Naive thymus-derived CD8-positive, alpha-beta T cell (primary cell): ENCODE measurements around the gene BCL2L2. TPM values are rescaled to one million over a fixed set of nuclear protein-coding genes. Genes with fewer than 3 reads are reported as not detected.

Experiments
- ATAC-seq, 2 donors: fragments of 150-1000 bp; cut with Tn5 transposase in 1 of 2; sonication (Bioruptor Pico), chemical (Tn5 transposase) in 1 of 2; 1 replicate in 1 of 2; 2 replicates in 1 of 2; pipeline ENCODE4 v1.10.0; 2021; ENCODE audit warnings: mild to moderate bottlenecking in 2 of 2, moderate library complexity in 2 of 2
- POLR2A ChIA-PET: fragments of 350-600 bp; sonication (Branson Sonifier 250); formaldehyde crosslinking; loops from one replicate; lab custom pipeline; 2021; ENCODE audit warnings: antibody characterized with exemption; lab: Charles Lee
- DNase-seq, 10 donors: peaks; one replicate each; pipeline versions ENCODE4 v3.0.0 to v3.0.0-alpha.2; 2020 to 2022
- H3K27ac Mint-ChIP-seq, 10 donors: one replicate each; pipeline ENCODE4 v1.8.0; 2020 to 2022; ENCODE audit warnings: mild to moderate bottlenecking in 10 of 10, mixed read lengths in 10 of 10, moderate library complexity in 4 of 10, inconsistent platforms in 1 of 10
- H3K27me3 Mint-ChIP-seq, 5 donors: one replicate each; pipeline ENCODE4 v1.8.0; 2021 to 2022; ENCODE audit warnings: mixed read lengths in 5 of 5
- H3K36me3 Mint-ChIP-seq, 3 donors: one replicate each; pipeline ENCODE4 v1.8.0; 2020 to 2022; ENCODE audit warnings: mixed read lengths in 3 of 3, mild to moderate bottlenecking in 2 of 3, inconsistent platforms in 1 of 3
- H3K4me1 Mint-ChIP-seq, 4 donors: one replicate each; pipeline ENCODE4 v1.8.0; 2021 to 2022; ENCODE audit warnings: mixed read lengths in 4 of 4
- H3K4me3 Mint-ChIP-seq, 10 donors: one replicate each; pipeline ENCODE4 v1.8.0; 2020 to 2022; ENCODE audit warnings: mild to moderate bottlenecking in 10 of 10, mixed read lengths in 10 of 10, moderate library complexity in 6 of 10, inconsistent platforms in 1 of 10
- H3K9me3 Mint-ChIP-seq, 9 donors: one replicate each; pipeline ENCODE4 v1.8.0; 2020 to 2022; ENCODE audit warnings: mixed read lengths in 9 of 9, mild to moderate bottlenecking in 3 of 9, inconsistent platforms in 1 of 9, moderate library complexity in 1 of 9
- polyA plus RNA-seq, 3 donors: library from polyadenylated mRNA; unstranded; fragments of 300-500 nt; fragmentation: Illumina TruSeq; gene quantifications; one replicate each; pipeline ENCODE4 v1.2.3, GENCODE V29; 2021
- total RNA-seq, 8 experiments: library from RNA in 2 of 8; stranded (reverse) in 2 of 8; gene quantifications; one replicate each; pipeline ENCODE4 v1.2.3 and lab custom pipeline; 2021 to 2026

Gene BCL2L2
- total and polyA plus RNA-seq, 5 experiments from 2014 or later, result 3.8 to 4.2 TPM; not detected in 3

GRCh38 chr14:23300687-23301223 is 5.9 kb upstream of the BCL2L2 start:
- no peak for ATAC-seq
- Mint-ChIP-seq H3K4me1 (peaks cover 11 to 36% (median 31%) of the 10 kb centered on the region in 4 donors), H3K36me3 (peaks cover 0 to 7% (median 0%) of the 10 kb centered on the region in 3 donors), H3K27me3 (peaks cover 0 to 7% (median 5%) of the 10 kb centered on the region in 5 donors), H3K27ac (peak overlapping the region; percentile 88 to 99 (median 94)), H3K9me3 (no peaks in the 10 kb centered on the region), H3K4me3 (peak overlapping the region; percentile 86 to 100 (median 89))
- peak in 3 of 10 donors; percentile 5 to 25 (median 18) for DNase-seq
- POLR2A ChIA-PET, result interaction anchor here (0.8 to 12.5 kb wide), 8 partner anchors 8 to 261 kb away, joined by 4 to 376 read pairs (median 12); partner anchors contain the start of genes ACIN1, C14orf119, HOMEZ and PABPN1

DNA sequence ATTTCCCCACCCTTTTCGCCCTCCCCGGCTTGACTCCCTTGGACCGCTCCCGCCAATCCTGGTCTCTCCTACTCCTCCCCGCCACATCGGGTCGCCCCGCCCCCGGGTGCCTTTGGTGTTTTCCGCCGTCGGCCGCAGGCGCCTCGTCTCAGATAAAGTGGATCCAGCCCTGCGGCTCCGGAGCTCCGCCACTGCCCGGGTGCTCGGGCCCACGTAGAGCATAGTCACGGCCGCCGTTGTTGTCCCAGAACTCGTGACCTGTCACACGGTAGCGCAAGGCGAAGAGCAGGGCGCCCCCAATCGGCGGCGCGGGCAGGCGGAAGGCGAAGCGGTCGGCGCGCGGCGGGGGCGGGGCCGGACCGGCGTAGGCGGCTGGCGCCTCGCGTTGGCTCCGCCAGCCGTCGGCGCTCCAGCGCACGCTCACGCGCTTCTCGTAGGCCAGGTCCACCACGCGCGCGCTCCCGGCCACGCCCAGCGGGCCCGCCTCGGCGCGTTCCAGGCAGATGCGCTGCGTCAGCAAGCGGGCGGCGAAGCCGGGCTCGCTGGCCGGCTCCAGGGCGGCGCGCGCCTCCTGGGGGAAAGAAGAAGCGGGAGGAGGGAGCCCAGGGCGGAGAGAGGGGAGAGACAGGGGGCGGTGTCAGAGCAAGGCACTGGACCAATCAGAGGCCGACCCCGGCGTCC is 5.2 kb upstream of the BCL2L2 start:
- DNase-seq (peak; percentile 95 to 99 (median 97)), ATAC-seq (peak; percentile 68 to 74)
- Mint-ChIP-seq H3K4me1 (peaks cover 11 to 39% (median 32%) of the 10 kb centered on the region in 4 donors), H3K36me3 (peaks cover 0 to 7% (median 0%) of the 10 kb centered on the region in 3 donors), H3K27me3 (peaks cover 0 to 13% (median 11%) of the 10 kb centered on the region in 5 donors), H3K27ac (peak overlapping the region; percentile 84 to 99 (median 95)), H3K4me3 (peak overlapping the region; percentile 86 to 100 (median 94)), H3K9me3 (no peaks in the 10 kb centered on the region)
- POLR2A ChIA-PET, result interaction anchor here (0.8 to 12.5 kb wide), 17 partner anchors 8 to 1010 kb away, joined by 3 to 376 read pairs (median 7); partner anchors contain the start of genes ACIN1, C14orf119, DCAF11 and HOMEZ

DNA sequence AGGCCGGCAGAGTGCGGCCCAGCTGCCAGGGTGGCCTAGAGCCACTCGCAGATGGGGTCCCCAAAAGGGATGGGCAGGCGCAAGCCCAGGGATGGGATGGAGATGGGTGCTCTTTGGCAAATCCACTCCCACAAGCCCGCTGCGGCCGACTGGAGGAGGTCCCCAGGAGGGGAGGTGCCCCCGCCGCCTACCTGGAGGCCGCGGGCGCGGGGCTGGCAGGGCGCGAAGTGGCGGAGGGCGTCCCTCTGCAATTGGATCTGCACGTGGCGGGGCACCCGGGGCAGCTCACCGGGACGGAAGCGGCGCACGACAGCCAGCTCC is 4.7 kb upstream of the BCL2L2 start:
- H3K9me3 Mint-ChIP-seq, result no peaks in the 10 kb centered on the region
- peaks cover 0 to 7% (median 0%) of the 10 kb centered on the region in 3 donors for H3K36me3 Mint-ChIP-seq
- peaks cover 11 to 39% (median 32%) of the 10 kb centered on the region in 4 donors for H3K4me1 Mint-ChIP-seq
- peak in 5 of 10 donors; percentile 58 to 85 (median 74) for DNase-seq
- POLR2A ChIA-PET, result interaction anchor here (1.0 to 12.5 kb wide), 22 partner anchors 8 to 1009 kb away, joined by 3 to 376 read pairs (median 5); partner anchors contain the start of genes ACIN1, C14orf119, CEBPE and DCAF11
- H3K27me3 Mint-ChIP-seq, result peaks cover 0 to 18% (median 14%) of the 10 kb centered on the region in 5 donors
- peak; percentile 38 for ATAC-seq
- H3K4me3 Mint-ChIP-seq, result peak overlapping the region; percentile 79 to 100 (median 94)
- H3K27ac Mint-ChIP-seq, result peak overlapping the region; percentile 68 to 99 (median 94)

- H3K27ac Mint-ChIP-seq, result peak within 1 kb of the TSS; percentile 93 to 100 (median 99)
- H3K36me3 Mint-ChIP-seq, result peaks cover 0 to 6% (median 0%) of the 10 kb centered on the region in 3 donors
- peaks cover 14 to 44% (median 31%) of the 10 kb centered on the region in 4 donors for H3K4me1 Mint-ChIP-seq
- H3K4me3 Mint-ChIP-seq, result peak within 1 kb of the TSS; percentile 95 to 100 (median 98)
- POLR2A ChIA-PET, result interaction anchor here (0.6 to 12.5 kb wide), 24 partner anchors 9 to 1140 kb away, joined by 3 to 376 read pairs (median 4); partner anchors contain the start of genes ACIN1, C14orf119, CEBPE and DCAF11
- H3K9me3 Mint-ChIP-seq, result no peaks in the 10 kb centered on the region
- H3K27me3 Mint-ChIP-seq, result peaks cover 6 to 24% (median 20%) of the 10 kb centered on the region in 5 donors
- ATAC-seq, result peak; percentile 56 to 58
- DNase-seq, result peak; percentile 76 to 95 (median 86)
Measured at GRCh38 chr14:23302290-23303225, 4.1 kb upstream of the BCL2L2 start, which contains the start of gene PPP1R3E. Gene PPP1R3E (minus strand): TSS chr14:23302859. CDS start chr14:23302576, 283 bp downstream.

DNA sequence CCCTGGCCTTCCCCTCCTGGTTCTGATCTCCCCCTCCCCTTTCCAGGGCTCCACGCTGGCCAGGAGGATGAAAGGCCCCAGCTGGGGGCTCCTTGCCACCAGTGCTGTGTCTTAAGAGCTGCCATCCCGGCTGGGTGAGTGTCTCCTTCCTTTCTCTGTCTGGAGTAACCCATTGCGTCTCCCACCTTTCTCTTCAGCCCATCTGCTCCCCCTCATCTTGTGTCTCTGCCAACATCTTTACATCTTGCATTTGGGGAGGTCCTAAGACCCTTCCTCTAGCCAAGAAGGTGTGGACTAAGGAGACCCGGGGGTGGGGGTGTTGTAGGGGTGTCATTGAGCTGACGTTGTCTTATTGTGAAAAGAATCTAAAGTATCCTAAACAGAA is 505 bp downstream of the BCL2L2 start:
- POLR2A ChIA-PET, result interaction anchor here (12.5 kb wide), 1 partner anchor 13 kb away, joined by 376 read pairs; the partner anchor contains the start of gene PABPN1
- peaks cover 6 to 42% (median 34%) of the 10 kb centered on the region in 5 donors for H3K27me3 Mint-ChIP-seq
- H3K4me1 Mint-ChIP-seq, result peaks cover 8 to 22% (median 11%) of the 10 kb centered on the region in 4 donors
- peak overlapping the region in 1 of 10 donors; percentile 75 for H3K4me3 Mint-ChIP-seq
- H3K36me3 Mint-ChIP-seq, result no peaks in the 10 kb centered on the region
- no peak for ATAC-seq
- no peaks in the 10 kb centered on the region for H3K9me3 Mint-ChIP-seq
- no peak for DNase-seq
- H3K27ac Mint-ChIP-seq, result peak overlapping the region in 2 of 10 donors; percentile 23 to 51

DNA sequence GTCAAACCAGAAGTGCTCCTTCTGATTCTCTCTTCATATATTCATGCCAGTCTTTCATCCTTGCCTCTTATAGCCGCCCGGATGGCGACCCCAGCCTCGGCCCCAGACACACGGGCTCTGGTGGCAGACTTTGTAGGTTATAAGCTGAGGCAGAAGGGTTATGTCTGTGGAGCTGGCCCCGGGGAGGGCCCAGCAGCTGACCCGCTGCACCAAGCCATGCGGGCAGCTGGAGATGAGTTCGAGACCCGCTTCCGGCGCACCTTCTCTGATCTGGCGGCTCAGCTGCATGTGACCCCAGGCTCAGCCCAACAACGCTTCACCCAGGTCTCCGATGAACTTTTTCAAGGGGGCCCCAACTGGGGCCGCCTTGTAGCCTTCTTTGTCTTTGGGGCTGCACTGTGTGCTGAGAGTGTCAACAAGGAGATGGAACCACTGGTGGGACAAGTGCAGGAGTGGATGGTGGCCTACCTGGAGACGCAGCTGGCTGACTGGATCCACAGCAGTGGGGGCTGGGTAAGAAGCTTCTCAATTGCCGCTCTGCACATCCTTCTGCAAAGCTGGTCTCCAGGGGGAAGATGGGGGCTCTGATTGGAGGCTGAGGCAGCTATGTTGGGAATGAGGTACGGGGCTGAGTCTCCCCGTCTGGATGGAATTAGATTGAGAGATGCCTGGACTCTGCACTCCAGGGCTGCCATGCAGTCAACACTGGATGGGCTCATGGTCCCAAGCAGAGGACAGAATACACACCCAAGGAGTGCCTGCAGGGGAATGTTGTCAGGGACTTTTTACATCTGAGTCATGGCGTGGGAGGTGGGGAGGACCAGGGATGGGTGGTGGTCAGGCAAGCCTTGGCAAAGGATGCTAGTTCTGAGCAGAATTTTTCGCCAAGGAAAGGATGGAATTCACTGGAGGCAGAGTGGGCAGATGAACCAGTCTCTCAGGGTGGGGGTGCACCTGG is 1.3 kb downstream of the BCL2L2 start:
- H3K27ac Mint-ChIP-seq, result no peak overlapping the region
- peak overlapping the region in 2 of 10 donors; percentile 39 to 75 for H3K4me3 Mint-ChIP-seq

GRCh38 chr14:23308721-23309445 is 2.2 kb downstream of the BCL2L2 start:
- Mint-ChIP-seq H3K4me1 (peaks cover 0 to 14% (median 2%) of the 10 kb centered on the region in 4 donors), H3K27ac (peak overlapping the region in 1 of 10 donors; percentile 38), H3K9me3 (no peaks in the 10 kb centered on the region), H3K4me3 (no peak overlapping the region), H3K27me3 (peaks cover 6 to 42% (median 34%) of the 10 kb centered on the region in 5 donors), H3K36me3 (no peaks in the 10 kb centered on the region)
- ATAC-seq (no peak), DNase-seq (no peak)
- POLR2A ChIA-PET, result interaction anchor here (12.5 kb wide), 1 partner anchor 12 kb away, joined by 376 read pairs; the partner anchor contains the start of gene PABPN1

More for the DNA sequence above, 1.3 kb downstream of the BCL2L2 start:
- no peaks in the 10 kb centered on the region for H3K9me3 Mint-ChIP-seq
- H3K27me3 Mint-ChIP-seq, result peaks cover 6 to 42% (median 34%) of the 10 kb centered on the region in 5 donors
- H3K4me1 Mint-ChIP-seq, result peaks cover 4 to 17% (median 6%) of the 10 kb centered on the region in 4 donors
- POLR2A ChIA-PET, result interaction anchor here (12.5 kb wide), 1 partner anchor 12 kb away, joined by 376 read pairs; the partner anchor contains the start of gene PABPN1
- DNase-seq (no peak), ATAC-seq (no peak)
- H3K36me3 Mint-ChIP-seq, result no peaks in the 10 kb centered on the region

DNA sequence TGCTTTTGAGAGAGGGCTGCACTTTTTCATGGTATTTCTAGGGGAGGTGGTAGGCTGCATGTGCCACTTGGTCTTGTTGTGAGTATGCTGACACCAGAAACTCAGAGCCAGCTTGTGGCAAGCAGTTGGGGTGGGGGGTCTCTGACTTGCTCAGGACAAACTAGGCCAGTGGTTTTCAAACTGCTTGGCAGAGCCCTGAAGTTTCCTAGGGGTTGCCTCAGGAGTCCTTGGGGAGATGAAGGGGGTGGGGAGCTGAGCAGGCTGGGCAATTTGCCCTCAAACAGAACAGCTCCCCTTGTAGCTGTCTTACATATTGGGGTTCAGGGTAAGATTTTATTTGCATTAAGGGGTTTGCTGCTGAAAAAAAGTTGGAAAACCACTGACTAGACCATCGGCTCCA is 3.9 kb downstream of the BCL2L2 start:
- POLR2A ChIA-PET, result interaction anchor here (12.5 kb wide), 1 partner anchor 10 kb away, joined by 376 read pairs; the partner anchor contains the start of gene PABPN1
- ATAC-seq (no peak), DNase-seq (no peak)
- Mint-ChIP-seq H3K27me3 (peaks cover 6 to 38% (median 29%) of the 10 kb centered on the region in 5 donors), H3K4me3 (no peak overlapping the region), H3K4me1 (peaks cover 0 to 13% (median 2%) of the 10 kb centered on the region in 4 donors), H3K27ac (no peak overlapping the region), H3K36me3 (no peaks in the 10 kb centered on the region), H3K9me3 (no peaks in the 10 kb centered on the region)

DNA sequence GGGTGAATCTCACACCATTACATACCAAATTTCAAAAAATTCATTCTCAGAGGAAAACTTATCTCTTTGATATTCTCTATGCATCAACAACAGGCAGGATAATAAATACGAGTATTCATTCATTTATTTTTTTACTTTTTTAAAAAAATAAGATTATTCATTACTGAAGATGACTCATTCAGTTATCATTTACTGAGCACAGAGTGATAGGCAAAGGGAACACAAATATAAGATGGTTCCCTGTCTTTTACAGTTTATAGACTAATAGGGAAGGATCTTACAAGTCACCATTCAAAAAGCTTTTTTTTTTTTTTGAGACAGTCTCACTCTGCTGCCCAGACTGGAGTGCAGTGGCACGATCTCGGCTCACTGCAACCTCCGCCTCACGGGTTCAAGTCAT is 9.7 kb downstream of the BCL2L2 start:
- Mint-ChIP-seq H3K27me3 (no peaks in the 10 kb centered on the region), H3K4me1 (peaks cover 4 to 14% (median 13%) of the 10 kb centered on the region in 4 donors), H3K4me3 (no peak overlapping the region), H3K9me3 (peaks cover 0 to 5% (median 0%) of the 10 kb centered on the region in 9 donors), H3K27ac (no peak overlapping the region), H3K36me3 (no peaks in the 10 kb centered on the region)
- POLR2A ChIA-PET, result interaction anchor here (9.7 kb wide), 1 partner anchor 11 kb away, joined by 376 read pairs; the partner anchor contains the start of genes BCL2L2 and PPP1R3E
- DNase-seq, result no peak
- no peak for ATAC-seq
